HK-2 (cell line): Measurements from ENCODE around the gene UBR2.
"Not testable (repeated sequence)": the region's sequence is repeated elsewhere in the genome, so short reads cannot be mapped to it uniquely, and the experiment has no call there.

Source experiments
- DNase-seq: peaks from one replicate; pipeline ENCODE4 v3.0.0-alpha.2; 2018; ENCODE audit not compliant: unreplicated experiment

Gene UBR2

GRCh38 chr6:42555477-42556457 lies 8.1 kb upstream of the UBR2 start:
- no peak for DNase-seq

- no peak for DNase-seq
Observed at GRCh38 chr6:42556462-42556861, 7.4 kb upstream of the UBR2 start.

GRCh38 chr6:42559276-42559675 lies 4.6 kb upstream of the UBR2 start:
- DNase-seq: not testable (repeated sequence)

GRCh38 chr6:42561986-42562385 lies 1.8 kb upstream of the UBR2 start:
- DNase-seq: no peak

- no peak for DNase-seq
Observed at GRCh38 chr6:42562788-42563405, 932 bp upstream of the UBR2 start.

DNA sequence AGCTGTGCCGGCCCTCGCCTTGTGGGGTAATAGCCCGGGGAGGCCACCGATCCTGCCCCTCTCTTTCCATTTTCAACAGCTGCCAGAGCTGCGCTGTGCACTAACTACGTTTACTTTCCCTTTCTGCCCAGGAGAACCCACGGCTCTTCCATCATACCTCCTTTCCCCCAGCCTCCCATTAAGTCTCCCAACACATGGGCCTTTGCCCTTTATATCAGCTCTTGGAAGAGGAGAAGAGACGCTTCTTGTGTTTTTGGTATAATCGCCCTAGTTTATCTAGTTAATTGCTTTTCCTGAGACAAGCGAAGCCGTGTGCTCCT lies 637 bp downstream of the UBR2 start:
- DNase-seq: peak; percentile 4

DNA sequence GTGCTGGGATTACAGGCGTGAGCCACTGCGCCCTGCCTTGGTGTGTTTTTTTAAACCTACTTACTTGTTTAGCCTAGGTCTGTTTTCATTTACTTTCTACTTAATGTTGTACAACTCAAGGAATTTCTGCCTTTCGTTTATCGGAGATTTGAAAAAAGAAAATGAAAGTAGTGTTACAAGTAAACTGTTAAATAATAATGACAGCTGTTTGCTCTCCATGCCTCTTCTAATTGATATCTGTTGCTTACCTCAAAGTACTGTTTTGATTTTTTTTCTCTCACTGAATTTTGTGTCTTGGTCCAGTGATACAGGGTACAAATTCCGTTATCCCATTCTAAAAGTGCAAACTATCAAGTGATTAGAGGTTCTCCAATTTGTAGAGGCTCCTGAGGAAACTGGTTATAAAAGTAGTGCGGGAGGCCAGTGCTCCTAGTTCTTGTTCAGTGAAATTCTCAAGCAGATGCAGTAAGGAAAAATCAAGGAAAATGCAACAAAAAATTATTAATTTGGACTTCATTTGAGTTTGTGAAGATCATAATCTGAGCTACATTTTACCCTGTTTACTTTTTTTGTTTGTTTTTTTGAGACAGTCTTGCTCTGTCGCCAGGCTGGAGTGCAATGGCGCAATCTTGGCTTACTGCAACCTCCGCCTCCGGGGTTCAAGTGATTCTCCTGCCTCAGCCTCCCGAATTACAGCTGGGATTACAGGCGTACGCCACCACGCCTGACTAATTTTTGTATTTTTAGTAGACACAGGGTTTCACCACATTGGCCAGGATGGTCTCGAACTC lies 2.2 kb downstream of the UBR2 start:
- no peak for DNase-seq

- DNase-seq: no peak
Observed at GRCh38 chr6:42566614-42567208, 2.9 kb downstream of the UBR2 start.

DNA sequence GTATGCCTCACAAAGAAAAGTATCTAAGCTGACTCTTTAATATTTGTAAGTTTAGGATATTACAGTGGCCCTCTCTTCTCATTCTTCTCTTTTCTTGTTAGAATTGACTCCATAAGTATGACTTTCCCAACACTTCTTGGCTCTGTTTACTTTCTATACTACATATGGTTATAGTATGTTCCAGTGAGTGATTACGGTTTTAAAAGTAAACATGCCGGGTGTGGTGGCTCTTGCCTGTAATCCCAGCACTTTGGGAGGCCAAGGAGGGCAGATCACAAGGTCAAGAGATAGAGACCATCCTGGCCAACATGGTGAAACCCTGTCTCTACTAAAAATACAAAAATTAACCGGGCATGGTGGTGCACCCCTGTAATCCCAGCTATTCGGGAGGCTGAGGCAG lies 3.4 kb downstream of the UBR2 start:
- DNase-seq: not testable (repeated sequence)

- no peak for DNase-seq
Observed at GRCh38 chr6:42569102-42570028, 5.5 kb downstream of the UBR2 start.

GRCh38 chr6:42571611-42572342 lies 7.9 kb downstream of the UBR2 start:
- DNase-seq: no peak

GRCh38 chr6:42572523-42572922 lies 8.7 kb downstream of the UBR2 start:
- peak; percentile 14 for DNase-seq

DNA sequence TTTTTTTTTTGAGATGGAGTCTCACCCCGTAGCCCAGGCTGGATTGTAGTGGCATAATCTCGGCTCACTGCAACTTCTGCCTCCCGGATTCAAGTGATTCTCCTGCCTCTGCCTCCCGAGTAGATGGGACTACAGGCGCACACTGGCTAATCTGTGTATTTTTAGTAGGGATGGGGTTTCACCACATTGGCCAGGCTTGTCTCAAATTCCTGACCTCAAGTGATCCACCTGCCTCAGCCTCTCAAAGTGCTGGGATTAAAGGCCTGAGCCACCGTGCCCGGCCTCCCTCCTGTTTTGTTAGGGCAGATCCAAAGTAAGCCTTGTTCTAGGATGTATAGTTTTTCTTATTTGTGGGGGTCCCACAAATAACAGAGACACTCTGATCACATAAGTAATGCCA lies 12.7 kb downstream of the UBR2 start:
- DNase-seq: not testable (repeated sequence)

DNA sequence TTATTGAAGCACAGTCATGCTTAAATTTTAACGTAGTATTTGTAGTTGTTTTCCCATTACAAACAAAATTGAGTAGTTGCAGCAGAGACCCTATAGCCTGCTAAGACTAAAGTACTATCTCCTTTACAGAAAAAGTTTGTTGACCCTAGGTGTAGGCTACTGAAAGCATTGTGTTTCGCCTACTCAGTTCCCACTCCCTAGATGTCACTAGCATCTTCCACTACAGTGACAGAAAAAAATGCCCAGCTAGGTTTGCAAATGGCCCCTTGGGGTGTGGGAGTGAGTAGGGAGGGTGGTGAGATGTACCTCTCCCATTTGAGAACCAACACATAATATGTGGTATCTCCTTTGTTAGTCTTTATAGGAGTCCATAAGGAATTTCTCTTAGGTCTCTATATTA lies 34.5 kb downstream of the UBR2 start:
- no peak for DNase-seq

DNA sequence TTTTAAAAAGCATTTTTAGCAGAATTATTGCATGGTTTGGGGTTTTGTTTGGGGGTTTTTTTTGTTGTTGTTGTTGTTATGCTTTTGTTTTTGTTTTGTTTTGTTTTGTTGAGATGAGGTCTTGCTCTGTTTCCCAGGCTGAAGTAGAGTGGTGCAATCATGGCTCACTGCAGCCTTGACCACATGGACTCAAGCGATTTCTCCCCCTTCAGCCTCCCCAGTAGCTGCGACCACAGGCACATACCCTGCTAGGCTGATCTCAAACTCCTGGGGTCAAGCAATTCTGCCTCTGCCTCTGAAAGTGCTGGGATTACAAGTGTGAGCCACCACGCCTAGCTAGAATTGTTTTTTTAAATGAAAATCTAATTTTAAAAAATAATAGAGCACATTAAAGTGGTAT lies 35.7 kb downstream of the UBR2 start:
- DNase-seq: no peak

DNA sequence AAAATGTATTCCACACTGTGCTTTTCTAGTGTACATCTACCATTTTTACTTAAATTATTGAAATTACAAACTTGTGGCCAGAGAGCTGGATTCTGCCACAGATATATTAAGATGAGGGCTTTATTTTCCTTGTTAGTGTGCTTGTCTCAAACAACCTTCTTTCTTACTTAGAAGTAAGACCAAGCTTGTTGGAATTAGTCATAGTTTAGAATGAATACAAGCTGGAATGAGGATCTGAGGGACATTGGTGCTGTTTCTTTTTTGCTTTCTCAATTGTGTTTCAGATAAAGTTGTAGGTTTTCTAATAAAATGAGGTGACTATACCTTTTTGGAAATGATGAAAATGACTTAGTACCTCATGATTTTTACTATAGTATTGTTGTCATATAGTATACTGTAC lies 40.3 kb downstream of the UBR2 start:
- no peak for DNase-seq

GRCh38 chr6:42604699-42605098 lies 40.9 kb downstream of the UBR2 start:
- DNase-seq: not testable (repeated sequence)

- DNase-seq: no peak
Observed at GRCh38 chr6:42610416-42610815, 46.6 kb downstream of the UBR2 start.

DNA sequence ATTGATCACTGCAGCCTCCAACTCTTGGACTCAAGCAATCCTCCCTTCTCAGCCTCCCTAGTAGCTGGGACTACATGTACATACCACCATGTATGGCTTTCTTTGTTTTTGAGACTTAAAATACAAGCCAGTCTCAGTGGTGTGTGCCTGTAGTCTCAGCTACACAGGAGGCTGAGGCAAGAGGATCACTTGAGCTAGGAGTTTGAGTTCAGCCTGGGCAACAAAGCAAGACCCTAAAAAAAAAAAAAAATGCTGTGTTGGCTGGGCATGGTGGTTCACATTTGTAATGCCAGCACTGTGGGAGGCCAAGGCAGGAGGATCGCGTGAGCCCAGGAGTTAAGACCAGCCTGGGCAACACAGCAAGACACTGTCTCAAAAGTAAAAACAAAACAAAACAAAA lies 51.7 kb downstream of the UBR2 start:
- no peak for DNase-seq

DNA sequence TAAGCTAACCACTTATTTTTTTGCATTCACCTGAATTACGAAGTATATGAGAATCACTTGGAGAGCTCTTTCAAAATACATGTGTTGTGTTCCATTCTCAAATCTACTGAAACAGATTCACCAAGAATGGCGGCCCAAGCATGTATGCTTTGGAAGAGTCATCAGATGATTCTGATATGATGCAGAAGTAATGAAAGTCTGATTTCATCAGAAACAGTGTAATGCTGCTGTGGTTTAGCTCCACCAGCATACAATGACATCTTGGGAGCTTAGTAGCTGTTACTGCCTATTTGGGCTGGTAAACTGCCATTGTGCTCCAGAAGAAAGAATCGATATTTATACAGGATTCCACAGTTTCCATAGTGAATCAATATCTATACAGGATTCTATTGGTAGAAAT lies 52.9 kb downstream of the UBR2 start:
- DNase-seq: no peak
